ENCODE data around the gene HP. TPM values are rescaled to one million over a fixed set of nuclear protein-coding genes. Genes with fewer than 3 reads are reported as not detected.

HP gene
- total and polyA plus RNA-seq, 2 of the 13 experiments (the other 11 are each of a cell fraction or from before 2014, with no cell fraction given) = 387 to 524 TPM

DNA sequence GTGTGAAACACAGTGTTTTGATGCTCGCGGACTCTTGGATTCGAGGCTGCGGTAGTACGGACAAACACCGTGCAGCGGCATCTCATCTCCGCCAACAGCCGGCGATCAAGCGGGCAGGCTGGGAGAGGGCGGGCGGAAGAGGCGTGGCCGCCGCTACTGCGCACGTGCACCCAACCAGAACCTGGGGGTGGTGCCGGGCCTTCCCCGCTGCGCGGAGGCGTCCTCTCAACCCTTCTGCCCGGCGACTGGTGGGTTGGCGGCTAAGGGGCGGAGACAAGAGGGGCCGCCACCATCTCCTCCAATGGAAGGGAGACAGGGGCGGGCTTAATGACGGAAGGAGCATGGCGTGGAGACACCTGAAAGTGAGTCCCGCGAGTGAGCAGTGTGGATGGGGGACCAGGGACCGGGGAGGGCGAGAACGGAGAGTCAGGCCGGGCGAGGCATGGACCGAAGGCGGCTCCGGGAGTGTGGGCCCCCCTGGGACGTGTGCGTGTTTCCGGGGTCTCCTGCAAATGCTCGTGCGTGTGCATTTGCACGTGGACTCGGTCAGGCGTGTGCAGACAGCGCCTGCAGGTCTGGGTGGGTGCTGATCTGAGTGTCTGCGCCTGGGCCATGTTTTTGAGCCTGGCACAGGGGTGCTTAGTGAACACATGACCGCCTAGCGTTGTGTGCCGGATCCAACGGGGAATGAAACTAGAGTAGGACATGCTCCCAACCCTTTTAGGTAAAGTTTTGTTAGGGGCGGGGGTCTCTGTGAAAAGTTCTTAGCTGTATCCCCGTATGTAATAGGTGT is 45.7 kb upstream of the HP start, which contains the start of gene DHODH (continued):
- TF ChIP-seq ZNF564 (CRISPR knock-in tag; IDR thresholded peaks at IDR 0.05) = 0 out of 2 replicates have a peak, but pooled peaks have one; percentile 70
- TF ChIP-seq, protein P1, sequence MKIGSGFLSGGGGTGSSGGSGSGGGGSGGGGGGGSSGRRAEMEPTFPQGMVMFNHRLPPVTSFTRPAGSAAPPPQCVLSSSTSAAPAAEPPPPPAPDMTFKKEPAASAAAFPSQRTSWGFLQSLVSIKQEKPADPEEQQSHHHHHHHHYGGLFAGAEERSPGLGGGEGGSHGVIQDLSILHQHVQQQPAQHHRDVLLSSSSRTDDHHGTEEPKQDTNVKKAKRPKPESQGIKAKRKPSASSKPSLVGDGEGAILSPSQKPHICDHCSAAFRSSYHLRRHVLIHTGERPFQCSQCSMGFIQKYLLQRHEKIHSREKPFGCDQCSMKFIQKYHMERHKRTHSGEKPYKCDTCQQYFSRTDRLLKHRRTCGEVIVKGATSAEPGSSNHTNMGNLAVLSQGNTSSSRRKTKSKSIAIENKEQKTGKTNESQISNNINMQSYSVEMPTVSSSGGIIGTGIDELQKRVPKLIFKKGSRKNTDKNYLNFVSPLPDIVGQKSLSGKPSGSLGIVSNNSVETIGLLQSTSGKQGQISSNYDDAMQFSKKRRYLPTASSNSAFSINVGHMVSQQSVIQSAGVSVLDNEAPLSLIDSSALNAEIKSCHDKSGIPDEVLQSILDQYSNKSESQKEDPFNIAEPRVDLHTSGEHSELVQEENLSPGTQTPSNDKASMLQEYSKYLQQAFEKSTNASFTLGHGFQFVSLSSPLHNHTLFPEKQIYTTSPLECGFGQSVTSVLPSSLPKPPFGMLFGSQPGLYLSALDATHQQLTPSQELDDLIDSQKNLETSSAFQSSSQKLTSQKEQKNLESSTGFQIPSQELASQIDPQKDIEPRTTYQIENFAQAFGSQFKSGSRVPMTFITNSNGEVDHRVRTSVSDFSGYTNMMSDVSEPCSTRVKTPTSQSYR (CRISPR knock-in tag; IDR thresholded peaks at IDR 0.05; ENCODE audit: borderline replicate concordance) = no peak
- TF ChIP-seq MAFG (CRISPR knock-in tag; IDR thresholded peaks at IDR 0.05) = no peak
- no peak for TF ChIP-seq ZFYVE20 (CRISPR knock-in tag; IDR thresholded peaks at IDR 0.05; ENCODE audit: borderline replicate concordance, low read depth)
- TF ChIP-seq, protein P2, sequence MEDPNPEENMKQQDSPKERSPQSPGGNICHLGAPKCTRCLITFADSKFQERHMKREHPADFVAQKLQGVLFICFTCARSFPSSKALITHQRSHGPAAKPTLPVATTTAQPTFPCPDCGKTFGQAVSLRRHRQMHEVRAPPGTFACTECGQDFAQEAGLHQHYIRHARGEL (CRISPR knock-in tag; IDR thresholded peaks at IDR 0.05) = no peak
- TF ChIP-seq ETV5 (CRISPR knock-in tag; IDR thresholded peaks at IDR 0.05; ENCODE audit: borderline replicate concordance) = peak; percentile 72; the same call in 1 of the 2 replicates
- TF ChIP-seq, protein P3, sequence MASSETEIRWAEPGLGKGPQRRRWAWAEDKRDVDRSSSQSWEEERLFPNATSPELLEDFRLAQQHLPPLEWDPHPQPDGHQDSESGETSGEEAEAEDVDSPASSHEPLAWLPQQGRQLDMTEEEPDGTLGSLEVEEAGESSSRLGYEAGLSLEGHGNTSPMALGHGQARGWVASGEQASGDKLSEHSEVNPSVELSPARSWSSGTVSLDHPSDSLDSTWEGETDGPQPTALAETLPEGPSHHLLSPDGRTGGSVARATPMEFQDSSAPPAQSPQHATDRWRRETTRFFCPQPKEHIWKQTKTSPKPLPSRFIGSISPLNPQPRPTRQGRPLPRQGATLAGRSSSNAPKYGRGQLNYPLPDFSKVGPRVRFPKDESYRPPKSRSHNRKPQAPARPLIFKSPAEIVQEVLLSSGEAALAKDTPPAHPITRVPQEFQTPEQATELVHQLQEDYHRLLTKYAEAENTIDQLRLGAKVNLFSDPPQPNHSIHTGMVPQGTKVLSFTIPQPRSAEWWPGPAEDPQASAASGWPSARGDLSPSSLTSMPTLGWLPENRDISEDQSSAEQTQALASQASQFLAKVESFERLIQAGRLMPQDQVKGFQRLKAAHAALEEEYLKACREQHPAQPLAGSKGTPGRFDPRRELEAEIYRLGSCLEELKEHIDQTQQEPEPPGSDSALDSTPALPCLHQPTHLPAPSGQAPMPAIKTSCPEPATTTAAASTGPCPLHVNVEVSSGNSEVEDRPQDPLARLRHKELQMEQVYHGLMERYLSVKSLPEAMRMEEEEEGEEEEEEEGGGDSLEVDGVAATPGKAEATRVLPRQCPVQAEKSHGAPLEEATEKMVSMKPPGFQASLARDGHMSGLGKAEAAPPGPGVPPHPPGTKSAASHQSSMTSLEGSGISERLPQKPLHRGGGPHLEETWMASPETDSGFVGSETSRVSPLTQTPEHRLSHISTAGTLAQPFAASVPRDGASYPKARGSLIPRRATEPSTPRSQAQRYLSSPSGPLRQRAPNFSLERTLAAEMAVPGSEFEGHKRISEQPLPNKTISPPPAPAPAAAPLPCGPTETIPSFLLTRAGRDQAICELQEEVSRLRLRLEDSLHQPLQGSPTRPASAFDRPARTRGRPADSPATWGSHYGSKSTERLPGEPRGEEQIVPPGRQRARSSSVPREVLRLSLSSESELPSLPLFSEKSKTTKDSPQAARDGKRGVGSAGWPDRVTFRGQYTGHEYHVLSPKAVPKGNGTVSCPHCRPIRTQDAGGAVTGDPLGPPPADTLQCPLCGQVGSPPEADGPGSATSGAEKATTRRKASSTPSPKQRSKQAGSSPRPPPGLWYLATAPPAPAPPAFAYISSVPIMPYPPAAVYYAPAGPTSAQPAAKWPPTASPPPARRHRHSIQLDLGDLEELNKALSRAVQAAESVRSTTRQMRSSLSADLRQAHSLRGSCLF (CRISPR knock-in tag; IDR thresholded peaks at IDR 0.05; ENCODE audit: borderline replicate concordance) = no peak; the same call in 1 of the 2 replicates
- peak; percentile 65 for TF ChIP-seq ZFP1 (CRISPR knock-in tag; IDR thresholded peaks at IDR 0.05)
- no peak; the same call in 1 of the 2 replicates for TF ChIP-seq TSC22D2 (CRISPR knock-in tag; IDR thresholded peaks at IDR 0.05; ENCODE audit: borderline replicate concordance)
- no peak for TF ChIP-seq HNRNPK (IDR thresholded peaks at IDR 0.05; ENCODE audit: low read depth, low read length, poor library complexity, severe bottlenecking)
- TF ChIP-seq, protein P4, sequence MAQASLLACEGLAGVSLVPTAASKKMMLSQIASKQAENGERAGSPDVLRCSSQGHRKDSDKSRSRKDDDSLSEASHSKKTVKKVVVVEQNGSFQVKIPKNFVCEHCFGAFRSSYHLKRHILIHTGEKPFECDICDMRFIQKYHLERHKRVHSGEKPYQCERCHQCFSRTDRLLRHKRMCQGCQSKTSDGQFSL (CRISPR knock-in tag; IDR thresholded peaks at IDR 0.05) = no peak
- peak; percentile 91 for TF ChIP-seq KLF13 (CRISPR knock-in tag; IDR thresholded peaks at IDR 0.05)
- TF ChIP-seq CC2D1A (CRISPR knock-in tag; IDR thresholded peaks at IDR 0.05) = no peak
- TF ChIP-seq, protein P5, sequence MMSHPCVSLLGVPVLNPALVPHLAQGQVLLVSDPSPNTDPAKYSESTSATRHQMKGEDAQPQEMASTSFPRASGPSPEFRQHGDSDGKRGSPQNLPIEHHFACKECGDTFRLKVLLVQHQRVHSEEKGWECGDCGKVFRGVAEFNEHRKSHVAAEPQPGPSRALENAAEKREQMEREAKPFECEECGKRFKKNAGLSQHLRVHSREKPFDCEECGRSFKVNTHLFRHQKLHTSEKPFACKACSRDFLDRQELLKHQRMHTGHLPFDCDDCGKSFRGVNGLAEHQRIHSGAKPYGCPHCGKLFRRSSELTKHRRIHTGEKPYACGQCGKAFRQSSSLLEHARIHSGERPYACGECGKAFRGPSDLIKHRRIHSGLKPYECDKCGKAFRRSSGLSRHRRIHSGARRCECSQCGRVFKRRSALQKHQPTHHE (CRISPR knock-in tag; IDR thresholded peaks at IDR 0.05; ENCODE audit: borderline replicate concordance) = no peak
- peak; percentile 96 for TF ChIP-seq POLR2G (IDR thresholded peaks at IDR 0.05; ENCODE audit: low read depth, low read length)
- TF ChIP-seq ZNF543 (CRISPR knock-in tag; IDR thresholded peaks at IDR 0.05) = 0 out of 2 replicates have a peak, but pooled peaks have one; percentile 56
- 0 out of 2 replicates have a peak, but pooled peaks have one; percentile 24 for TF ChIP-seq STAG1 (CRISPR knock-in tag; IDR thresholded peaks at IDR 0.05)
- TF ChIP-seq MEIS2 (CRISPR knock-in tag; IDR thresholded peaks at IDR 0.05) = no peak
- no peak for TF ChIP-seq ELF3 (CRISPR knock-in tag; IDR thresholded peaks at IDR 0.05)

Measured in HepG2 (cell line).